ENCODE data around the gene DPH7.
"Not testable (repeated sequence)": the region's sequence is repeated elsewhere in the genome, so short reads cannot be mapped to it uniquely, and the experiment has no call there.

Gene DPH7

DNA sequence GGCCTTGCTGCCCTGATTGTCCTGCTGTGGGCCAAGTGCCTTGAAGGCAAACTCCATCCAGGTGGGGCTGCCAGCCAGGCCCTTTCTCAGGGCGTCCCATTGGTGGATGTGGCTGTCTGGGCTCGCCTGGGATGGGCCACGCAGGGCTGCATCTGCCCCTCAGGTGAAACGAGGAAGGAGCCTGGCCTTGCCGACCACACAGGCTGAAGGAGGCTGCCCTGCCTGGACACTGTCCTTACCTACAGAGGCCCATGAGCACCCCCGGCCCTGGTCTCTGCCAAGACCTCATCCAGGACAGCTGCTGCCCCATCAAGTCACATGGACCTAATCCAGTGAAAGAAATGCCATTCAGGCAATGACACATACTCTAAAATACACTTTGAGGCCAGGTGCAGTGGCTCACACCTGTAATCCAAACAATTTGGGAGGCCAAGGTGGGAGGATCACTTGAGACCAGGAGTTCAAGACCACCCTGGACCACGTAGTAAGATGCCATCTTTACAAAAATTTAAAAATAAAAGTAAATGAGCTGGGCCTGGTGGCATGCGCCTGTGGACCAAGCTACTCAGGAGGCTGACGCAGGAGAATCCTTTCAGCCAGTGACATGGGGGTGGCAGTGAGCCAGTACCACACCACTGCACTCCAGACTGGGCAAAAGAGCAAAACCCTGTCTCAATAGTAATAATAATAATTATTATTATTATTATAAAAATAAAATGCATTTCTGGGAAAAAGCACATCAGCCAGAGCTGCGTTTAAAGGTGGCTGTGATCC is 62.4 kb downstream of the DPH7 start:
- no peak for DNase-seq

- DNase-seq, result peak; percentile 8
These were observed 63.4 kb downstream of the DPH7 start for GRCh38 chr9:137515338-137515724.

- no peak for DNase-seq
These were observed 63.9 kb downstream of the DPH7 start for GRCh38 chr9:137514691-137515337.

DNA sequence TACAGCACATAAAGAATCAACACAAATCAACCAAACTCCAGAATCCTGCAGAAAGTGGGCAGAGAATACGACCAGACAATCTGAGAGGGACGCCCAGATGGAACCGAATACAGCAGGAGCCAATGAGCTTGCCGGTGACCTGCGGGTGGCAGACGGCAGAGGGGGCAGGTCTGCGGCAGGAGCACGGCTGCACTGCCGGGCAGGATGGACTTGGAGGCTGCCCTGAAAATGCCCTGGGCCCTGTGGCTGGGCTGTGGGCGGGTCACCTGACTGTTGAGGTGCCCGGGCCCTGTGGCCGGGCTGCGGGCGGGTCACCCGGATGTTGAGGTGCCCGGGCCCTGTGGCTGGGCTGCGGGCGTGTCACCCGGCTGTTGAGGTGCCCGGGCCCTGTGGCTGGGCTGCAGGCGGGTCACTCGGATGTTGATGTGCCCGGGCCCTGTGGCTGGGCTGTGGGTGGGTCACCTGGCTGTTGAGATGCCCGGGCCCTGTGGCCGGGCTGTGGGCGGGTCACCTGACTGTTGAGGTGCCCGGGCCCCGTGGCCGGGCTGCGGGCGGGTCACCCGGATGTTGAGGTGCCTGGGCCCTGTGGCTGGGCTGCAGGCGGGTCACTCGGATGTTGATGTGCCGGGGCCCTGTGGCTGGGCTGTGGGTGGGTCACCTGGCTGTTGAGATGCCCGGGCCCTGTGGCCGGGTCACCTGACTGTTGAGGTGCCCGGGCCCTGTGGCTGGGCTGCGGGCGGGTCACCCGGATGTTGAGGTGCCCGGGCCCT is 64.7 kb downstream of the DPH7 start:
- DNase-seq, result peak; percentile 53

DNA sequence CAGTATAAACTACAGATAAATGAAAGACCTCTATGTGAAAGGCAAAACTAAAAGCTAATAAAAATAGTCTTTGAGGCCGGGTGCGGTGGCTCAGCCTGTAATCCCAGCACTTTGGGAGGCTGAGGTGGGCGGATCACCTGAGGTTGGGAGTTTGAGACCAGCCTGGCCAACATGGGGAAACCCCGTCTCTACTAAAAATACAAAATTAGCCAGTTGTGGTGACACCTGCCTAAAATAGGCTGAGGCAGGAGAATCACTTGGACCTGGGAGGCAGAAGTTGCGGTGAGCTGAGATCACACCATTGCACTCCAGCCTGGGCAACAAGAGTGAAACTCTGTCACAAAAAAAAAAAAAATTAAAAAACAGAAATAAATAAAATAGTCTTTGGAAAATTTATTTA is 65.6 kb downstream of the DPH7 start:
- not testable (repeated sequence) for DNase-seq

DNA sequence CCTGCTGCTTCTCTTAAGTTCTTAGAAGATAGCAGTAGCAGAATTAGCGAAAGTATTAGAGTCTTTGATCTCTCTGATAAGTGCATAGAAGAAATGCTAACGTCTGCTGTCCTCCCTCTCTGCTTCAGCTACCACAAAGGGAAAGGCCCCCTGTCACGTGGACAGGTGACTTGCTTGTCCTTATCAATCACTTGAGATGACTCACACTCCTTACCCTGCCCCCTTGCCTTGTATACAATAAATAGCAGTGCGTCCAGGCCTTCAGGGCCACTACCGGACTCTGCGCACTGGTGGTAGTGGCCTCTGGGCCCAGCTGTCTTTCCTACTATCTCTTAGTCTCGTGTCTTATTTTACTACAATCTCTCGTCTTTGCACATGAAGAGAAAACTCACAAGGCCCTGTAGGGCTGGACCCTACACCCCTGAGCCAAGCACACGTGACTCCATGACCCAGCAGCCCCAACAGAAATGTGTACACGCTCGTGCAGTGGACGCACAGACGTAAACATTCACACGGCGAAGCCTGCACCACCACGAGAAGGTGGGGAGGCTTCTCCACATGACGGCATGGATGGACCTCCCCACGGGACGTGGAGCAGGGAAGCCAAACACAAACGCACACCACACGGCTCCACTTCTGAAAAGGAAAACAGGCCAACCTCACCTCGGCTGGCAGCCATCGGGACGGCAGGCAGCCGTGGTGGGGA is 66.8 kb downstream of the DPH7 start:
- peak; percentile 1 for DNase-seq

GRCh38 chr9:137511126-137511525 is 67.6 kb downstream of the DPH7 start:
- not testable (repeated sequence) for DNase-seq

GRCh38 chr9:137509198-137509597 is 69.5 kb downstream of the DPH7 start:
- no peak for DNase-seq

GRCh38 chr9:137506702-137507171 is 72.0 kb downstream of the DPH7 start:
- no peak for DNase-seq

DNA sequence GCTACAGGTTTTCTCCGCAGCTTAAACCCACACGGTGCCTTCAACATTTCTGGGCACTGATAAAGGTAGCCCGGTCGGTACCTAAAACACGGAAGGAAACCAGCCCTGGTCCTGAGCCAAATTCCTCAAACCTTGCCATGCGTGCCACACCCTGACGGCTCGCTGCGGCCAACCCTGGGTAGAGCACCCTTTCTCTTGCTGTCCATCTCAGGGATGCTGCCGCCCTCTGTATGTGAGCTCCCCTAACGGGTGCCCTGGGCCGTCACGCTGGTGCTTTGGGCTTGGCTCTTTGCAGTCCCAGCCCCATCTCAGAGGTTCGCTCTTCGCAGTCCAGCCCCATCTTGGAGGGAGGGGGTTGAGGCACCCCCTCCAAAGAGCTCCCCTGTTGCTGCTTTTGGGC is 72.5 kb downstream of the DPH7 start:
- peak; percentile 2 for DNase-seq

GRCh38 chr9:137505421-137506140 is 73.1 kb downstream of the DPH7 start:
- DNase-seq, result peak; percentile 14

Data from 8988T (cell line).